Endothelial cell of coronary artery (primary cell): ENCODE data around the gene PTPRC. TPM values are rescaled to one million over a fixed set of nuclear protein-coding genes. Genes with fewer than 3 reads are reported as not detected.

Source experiments
- total RNA-seq: library from RNA; depleted of rRNA; stranded (reverse); fragments of >200 nt; gene quantifications from 2 replicates; pipeline ENCODE4 v1.2.3, GENCODE V29; 2014

PTPRC gene, protein sequence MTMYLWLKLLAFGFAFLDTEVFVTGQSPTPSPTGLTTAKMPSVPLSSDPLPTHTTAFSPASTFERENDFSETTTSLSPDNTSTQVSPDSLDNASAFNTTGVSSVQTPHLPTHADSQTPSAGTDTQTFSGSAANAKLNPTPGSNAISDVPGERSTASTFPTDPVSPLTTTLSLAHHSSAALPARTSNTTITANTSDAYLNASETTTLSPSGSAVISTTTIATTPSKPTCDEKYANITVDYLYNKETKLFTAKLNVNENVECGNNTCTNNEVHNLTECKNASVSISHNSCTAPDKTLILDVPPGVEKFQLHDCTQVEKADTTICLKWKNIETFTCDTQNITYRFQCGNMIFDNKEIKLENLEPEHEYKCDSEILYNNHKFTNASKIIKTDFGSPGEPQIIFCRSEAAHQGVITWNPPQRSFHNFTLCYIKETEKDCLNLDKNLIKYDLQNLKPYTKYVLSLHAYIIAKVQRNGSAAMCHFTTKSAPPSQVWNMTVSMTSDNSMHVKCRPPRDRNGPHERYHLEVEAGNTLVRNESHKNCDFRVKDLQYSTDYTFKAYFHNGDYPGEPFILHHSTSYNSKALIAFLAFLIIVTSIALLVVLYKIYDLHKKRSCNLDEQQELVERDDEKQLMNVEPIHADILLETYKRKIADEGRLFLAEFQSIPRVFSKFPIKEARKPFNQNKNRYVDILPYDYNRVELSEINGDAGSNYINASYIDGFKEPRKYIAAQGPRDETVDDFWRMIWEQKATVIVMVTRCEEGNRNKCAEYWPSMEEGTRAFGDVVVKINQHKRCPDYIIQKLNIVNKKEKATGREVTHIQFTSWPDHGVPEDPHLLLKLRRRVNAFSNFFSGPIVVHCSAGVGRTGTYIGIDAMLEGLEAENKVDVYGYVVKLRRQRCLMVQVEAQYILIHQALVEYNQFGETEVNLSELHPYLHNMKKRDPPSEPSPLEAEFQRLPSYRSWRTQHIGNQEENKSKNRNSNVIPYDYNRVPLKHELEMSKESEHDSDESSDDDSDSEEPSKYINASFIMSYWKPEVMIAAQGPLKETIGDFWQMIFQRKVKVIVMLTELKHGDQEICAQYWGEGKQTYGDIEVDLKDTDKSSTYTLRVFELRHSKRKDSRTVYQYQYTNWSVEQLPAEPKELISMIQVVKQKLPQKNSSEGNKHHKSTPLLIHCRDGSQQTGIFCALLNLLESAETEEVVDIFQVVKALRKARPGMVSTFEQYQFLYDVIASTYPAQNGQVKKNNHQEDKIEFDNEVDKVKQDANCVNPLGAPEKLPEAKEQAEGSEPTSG (N-terminal part only)
- 0.28 TPM in 1 of 2 replicates, not detected in the other for total RNA-seq

DNA sequence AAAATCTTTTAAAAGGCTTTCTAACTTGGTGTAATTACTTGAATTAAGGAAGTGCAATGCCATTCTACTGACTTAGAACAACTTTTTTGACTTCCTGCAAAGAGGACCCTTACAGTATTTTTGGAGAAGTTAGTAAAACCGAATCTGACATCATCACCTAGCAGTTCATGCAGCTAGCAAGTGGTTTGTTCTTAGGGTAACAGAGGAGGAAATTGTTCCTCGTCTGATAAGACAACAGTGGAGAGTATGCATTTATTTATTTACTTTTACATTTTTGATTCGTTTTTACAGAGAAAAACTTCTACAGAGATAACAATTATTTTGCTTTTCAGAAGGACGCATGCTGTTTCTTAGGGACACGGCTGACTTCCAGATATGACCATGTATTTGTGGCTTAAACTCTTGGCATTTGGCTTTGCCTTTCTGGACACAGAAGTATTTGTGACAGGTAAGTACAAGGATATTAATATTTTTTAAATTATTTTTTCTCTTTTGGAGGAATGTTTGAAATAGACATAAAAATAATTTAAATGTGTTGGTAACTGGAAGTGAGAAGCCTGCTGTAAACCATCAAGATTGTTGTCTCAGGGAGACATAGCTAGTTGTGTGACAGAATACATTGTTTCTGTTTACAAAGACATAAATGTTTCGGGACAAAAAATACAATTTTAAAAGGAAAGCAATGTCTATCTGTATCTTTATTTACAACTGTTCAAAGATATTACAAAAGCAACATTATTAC lies at the start of gene PTPRC:
Gene PTPRC, plus strand, starts transcription at position 147 of the 742 bp plus-strand sequence. Its CDS starts 229 bp downstream, at position 376.

Other genes with a start within 250 kb of the PTPRC start
- gene ATP6V1G3, start 98.4 kb upstream of the PTPRC start, total RNA-seq = not detected in 2 replicates